IMR-90 (cell line): Measurements from ENCODE around the gene CASP14. TPM values are rescaled to one million over a fixed set of nuclear protein-coding genes. Genes with fewer than 3 reads are reported as not detected.

ENCODE experiments used
- ATAC-seq: fragments of 200-7000 bp; cut with Tn5 transposase; 2 replicates; pipeline ENCODE4 v1.9.1; 2020; ENCODE audit warnings: low read depth, mild to moderate bottlenecking, moderate library complexity
- BruUV-seq: library from RNA; stranded (reverse); fragments of 400-500 nt; replicated peaks from 2 replicates; lab custom pipeline; 2021; lab: Mats Ljungman, UMichigan
- CTCF ChIA-PET: fragments of 300-600 bp; formaldehyde crosslinking; extraction: SDS; loops from one replicate; lab custom pipeline; 2021; ENCODE audit warnings: antibody characterized with exemption; lab: Yijun Ruan, JAX
- POLR2A ChIA-PET: fragments of 300-600 bp; sonication (Branson Sonifier 250); formaldehyde crosslinking; loops from one replicate; lab custom pipeline; 2022; ENCODE audit warnings: antibody characterized with exemption; ENCODE audit not compliant: unreplicated experiment; lab: Charles Lee
- DNase-seq: peaks from one replicate; pipeline ENCODE4 v3.0.0; 2013
- H2AFZ ChIP-seq: replicated peaks from 2 replicates; pipeline ENCODE3; 2013; ENCODE audit warnings: low read length, mild to moderate bottlenecking; ENCODE audit not compliant: poor library complexity
- H2AK5ac ChIP-seq: 2 replicates; pipeline ENCODE4 v1.6.1; 2013; ENCODE audit warnings: low read depth, low read length, inconsistent platforms
- H2AK9ac ChIP-seq: replicated peaks from 2 replicates; pipeline ENCODE3; 2013; ENCODE audit warnings: mild to moderate bottlenecking, low read depth, low read length, moderate library complexity; ENCODE audit not compliant: poor library complexity
- H2BK120ac ChIP-seq: 2 replicates; pipeline ENCODE4 v1.6.1; 2013; ENCODE audit warnings: low read depth, low read length, inconsistent platforms
- H2BK15ac ChIP-seq: 3 replicates; pipeline ENCODE4 v1.6.1; 2013; ENCODE audit warnings: low read depth, low read length, inconsistent platforms
- H2BK20ac ChIP-seq: 2 replicates; pipeline ENCODE4 v1.6.1; 2013; ENCODE audit warnings: low read depth, mild to moderate bottlenecking, inconsistent platforms, low read length, moderate library complexity
- H2BK5ac ChIP-seq: 2 replicates; pipeline ENCODE4 v1.6.1; 2013; ENCODE audit warnings: mild to moderate bottlenecking, low read depth, low read length, inconsistent platforms; ENCODE audit not compliant: poor library complexity, severe bottlenecking
- H3K14ac ChIP-seq: replicated peaks from 2 replicates; pipeline ENCODE4 v1.6.1; 2013; ENCODE audit warnings: low read depth, low read length, inconsistent platforms
- H3K18ac ChIP-seq: 2 replicates; pipeline ENCODE4 v1.6.1; 2013; ENCODE audit warnings: low read depth, low read length, control low read depth
- H3K23ac ChIP-seq: 2 replicates; pipeline ENCODE4 v1.6.1; 2013; ENCODE audit warnings: low read depth, low read length, inconsistent platforms
- H3K27ac ChIP-seq: 2 replicates; pipeline ENCODE4 v1.5.1; 2013; ENCODE audit warnings: mild to moderate bottlenecking, control low read depth, low read length; ENCODE audit not compliant: insufficient read depth
- H3K27me3 ChIP-seq: 2 replicates; pipeline ENCODE4 v1.6.1; 2013; ENCODE audit warnings: low read length; ENCODE audit not compliant: control insufficient read depth, insufficient read depth
- H3K36me3 ChIP-seq: 2 replicates; pipeline ENCODE4 v1.6.1; 2013; ENCODE audit warnings: low read length, mixed read lengths; ENCODE audit not compliant: control insufficient read depth, insufficient read depth
- H3K4ac ChIP-seq: 2 replicates; pipeline ENCODE4 v1.6.1; 2013; ENCODE audit warnings: low read depth, low read length, inconsistent platforms
- H3K4me1 ChIP-seq: 2 replicates; pipeline ENCODE4 v1.6.1; 2013; ENCODE audit warnings: low read length, mixed read lengths; ENCODE audit not compliant: control insufficient read depth, insufficient read depth
- H3K4me2 ChIP-seq: 2 replicates; pipeline ENCODE4 v1.6.1; 2013; ENCODE audit warnings: low read depth, mild to moderate bottlenecking, control low read depth, low read length, moderate library complexity
- H3K4me3 ChIP-seq: 2 replicates; pipeline ENCODE4 v1.5.1; 2013; ENCODE audit warnings: low read depth, mild to moderate bottlenecking, control low read depth, low read length, moderate library complexity; ENCODE audit not compliant: insufficient read depth
- H3K56ac ChIP-seq: 2 replicates; pipeline ENCODE4 v1.6.1; 2013; ENCODE audit warnings: low read length, inconsistent platforms; ENCODE audit not compliant: insufficient read depth; ENCODE audit errors: extremely low read depth
- H3K79me1 ChIP-seq, 2 experiments: 2 replicates each; pipeline ENCODE4 v1.6.1; 2013; ENCODE audit warnings: low read length in 2 of 2, inconsistent platforms in 1 of 2, low read depth in 1 of 2
- H3K9ac ChIP-seq: 2 replicates; pipeline ENCODE4 v1.6.1; 2013; ENCODE audit warnings: low read depth, low read length, control low read depth
- H3K9me1 ChIP-seq: 2 replicates; pipeline ENCODE4 v1.6.1; 2013; ENCODE audit warnings: low read length, inconsistent platforms; ENCODE audit not compliant: insufficient read depth
- H3K9me3 ChIP-seq: 2 replicates; pipeline ENCODE4 v1.6.1; 2013; ENCODE audit warnings: low read length; ENCODE audit not compliant: control insufficient read depth, insufficient read depth
- H4K20me1 ChIP-seq: 2 replicates; pipeline ENCODE4 v1.6.1; 2013; ENCODE audit warnings: low read length, inconsistent platforms; ENCODE audit not compliant: insufficient read depth
- H4K5ac ChIP-seq: 2 replicates; pipeline ENCODE4 v1.6.1; 2013; ENCODE audit warnings: mild to moderate bottlenecking, low read depth, low read length, control low read depth
- H4K8ac ChIP-seq, 2 experiments: 2 replicates each; pipeline ENCODE4 v1.6.1; 2013; ENCODE audit warnings: low read depth in 2 of 2, low read length in 2 of 2, control low read depth in 1 of 2, inconsistent platforms in 1 of 2
- H4K91ac ChIP-seq: 2 replicates; pipeline ENCODE4 v1.6.1; 2013; ENCODE audit warnings: low read depth, low read length, inconsistent platforms; ENCODE audit not compliant: insufficient read depth
- BHLHE40 ChIP-seq: fragments of 150-350 bp; IDR thresholded peaks from 2 replicates; pipeline ENCODE4 v1.6.1; 2016; ENCODE audit warnings: mild to moderate bottlenecking, low read depth, low read length
- CEBPB ChIP-seq: IDR thresholded peaks from 2 replicates; pipeline ENCODE4 v1.6.1; 2012; ENCODE audit warnings: low read depth, low read length, improper control_type of control experiment
- FOS ChIP-seq: fragments of 150-350 bp; IDR thresholded peaks from 2 replicates; pipeline ENCODE4 v1.6.1; 2016; ENCODE audit warnings: low read depth, low read length
- MAFK ChIP-seq: IDR thresholded peaks from 2 replicates; pipeline ENCODE4 v1.6.1; 2012; ENCODE audit warnings: low read depth, low read length, improper control_type of control experiment
- NFE2L2 ChIP-seq: fragments of 150-350 bp; IDR thresholded peaks from 2 replicates; pipeline ENCODE4 v1.6.1; 2016; ENCODE audit warnings: low read depth, mild to moderate bottlenecking, low read length
- POLR2A ChIP-seq: IDR thresholded peaks from 2 replicates; pipeline ENCODE4 v1.6.1; 2012; ENCODE audit warnings: mild to moderate bottlenecking, low read depth, low read length
- RAD21 ChIP-seq: IDR thresholded peaks from 2 replicates; pipeline ENCODE4 v1.6.1; 2012; ENCODE audit warnings: low read length, improper control_type of control experiment
- SMC3 ChIP-seq: fragments of 150-350 bp; IDR thresholded peaks from 2 replicates; pipeline ENCODE4 v1.6.1; 2016; ENCODE audit warnings: low read depth, mild to moderate bottlenecking, antibody characterized with exemption, low read length, moderate library complexity
- WGBS, 2 experiments: methylation state at CpG; one replicate each; pipeline versions ENCODE4 v1.1.5 to v1.1.7; 2013; ENCODE audit warnings: missing lambda C conversion rate in 2 of 2; ENCODE audit not compliant: insufficient read length in 1 of 2; ENCODE audit errors: extremely low coverage in 2 of 2; 5-methylcytosine and 5-hydroxymethylcytosine counted together
- dilution Hi-C: fragments of 300-500 bp; cut with HindIII; formaldehyde crosslinking; loops from one replicate; pipeline ENCODE4 v1.14.3; 2018; ENCODE audit warnings: low sequenced_read_pairs; ENCODE audit not compliant: unreplicated experiment
- in situ Hi-C: fragments of 300-500 bp; cut with MboI; formaldehyde crosslinking; loops from 3 replicates; pipeline ENCODE4 v1.14.3; 2019; ENCODE audit warnings: low sequenced_read_pairs, inconsistent platforms, mixed read lengths
- intact Hi-C: fragments of 100-400 bp; cut with micrococcal nuclease; formaldehyde crosslinking; loops from 2 replicates; pipeline ENCODE4 v1.10.0; 2022
- polyA plus RNA-seq, 3 experiments: library from polyadenylated mRNA; depleted of rRNA; stranded (reverse); fragments of >200 nt; gene quantifications; 2 replicates each; pipeline ENCODE4 v1.2.3, GENCODE V29; 2012; ENCODE audit warnings: low replicate concordance in 1 of 3
- total RNA-seq: library from RNA; depleted of rRNA; stranded (reverse); fragments of >200 nt; gene quantifications from 2 replicates; pipeline ENCODE4 v1.2.3, GENCODE V29; 2012
- TF ChIP-seq, protein P1 (sequence below): fragments of 150-350 bp; IDR thresholded peaks from 2 replicates; pipeline ENCODE4 v1.6.1; 2016; ENCODE audit warnings: low read depth, mild to moderate bottlenecking, low read length, moderate library complexity, borderline replicate concordance
- TF ChIP-seq, protein P2 (sequence below): conservative IDR thresholded peaks from 2 replicates; pipeline ENCODE4 v1.5.1; 2012; ENCODE audit warnings: mild to moderate bottlenecking, low read depth, low read length, improper control_type of control experiment
- TF ChIP-seq, protein P3 (sequence below): fragments of 150-350 bp; IDR thresholded peaks from 2 replicates; pipeline ENCODE4 v1.6.1; 2017; ENCODE audit warnings: mild to moderate bottlenecking, antibody characterized with exemption, low read length, low read depth

The CASP14 gene
- total and polyA plus RNA-seq, 2 of the 4 experiments (the other 2 are of a cell fraction): not detected

DNA sequence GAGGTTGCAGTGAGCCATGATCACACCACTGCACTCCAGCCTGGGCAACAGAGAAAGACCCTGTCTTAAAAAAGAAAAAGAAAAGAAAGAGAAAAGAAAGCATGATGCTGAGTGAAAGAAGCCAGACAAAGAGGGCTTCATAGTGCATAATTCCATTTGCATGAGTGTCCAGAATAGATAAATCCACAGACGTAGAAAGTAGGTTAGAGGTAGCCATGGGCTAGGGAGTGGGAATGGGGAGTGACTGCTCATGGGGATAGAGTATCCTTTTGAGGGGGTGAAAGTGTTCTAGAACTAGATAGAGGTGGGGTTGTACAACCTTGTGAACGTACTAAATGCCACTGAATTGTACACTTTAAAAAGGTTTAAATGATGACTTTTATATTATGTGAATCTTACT, 25.1 kb downstream of the CASP14 start:
- CTCF ChIA-PET: no interaction called here
- no peak overlapping the region for H2BK20ac ChIP-seq

More for the DNA sequence above, 25.1 kb downstream of the CASP14 start:
- H2AK9ac ChIP-seq: no peak overlapping the region
- no peak overlapping the region for H2BK120ac ChIP-seq
- no peak overlapping the region for H3K4me2 ChIP-seq
- H2BK15ac ChIP-seq: no peak overlapping the region
- H3K4me1 ChIP-seq: no peaks in the 10 kb centered on the region
- H3K36me3 ChIP-seq: no peaks in the 10 kb centered on the region
- intact Hi-C loops (no loop called here), dilution Hi-C loops (no loop called here), in situ Hi-C loops (no loop called here)
- H3K23ac ChIP-seq: no peak overlapping the region
- no peaks in the 10 kb centered on the region for H4K20me1 ChIP-seq
- ATAC-seq (no peak), DNase-seq (no peak)
- no TSS peak for BruUV-seq
- H2BK5ac ChIP-seq: no peak overlapping the region
- H3K27ac ChIP-seq: no peak overlapping the region
- no peak overlapping the region for H3K9ac ChIP-seq
- H4K5ac ChIP-seq: no peak overlapping the region
- no peak overlapping the region for H2AFZ ChIP-seq
- H4K8ac ChIP-seq: no peak overlapping the region
- TF ChIP-seq, protein P1, sequence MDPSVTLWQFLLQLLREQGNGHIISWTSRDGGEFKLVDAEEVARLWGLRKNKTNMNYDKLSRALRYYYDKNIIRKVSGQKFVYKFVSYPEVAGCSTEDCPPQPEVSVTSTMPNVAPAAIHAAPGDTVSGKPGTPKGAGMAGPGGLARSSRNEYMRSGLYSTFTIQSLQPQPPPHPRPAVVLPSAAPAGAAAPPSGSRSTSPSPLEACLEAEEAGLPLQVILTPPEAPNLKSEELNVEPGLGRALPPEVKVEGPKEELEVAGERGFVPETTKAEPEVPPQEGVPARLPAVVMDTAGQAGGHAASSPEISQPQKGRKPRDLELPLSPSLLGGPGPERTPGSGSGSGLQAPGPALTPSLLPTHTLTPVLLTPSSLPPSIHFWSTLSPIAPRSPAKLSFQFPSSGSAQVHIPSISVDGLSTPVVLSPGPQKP: no peak
- TF ChIP-seq RAD21 (no peak), FOS (no peak), MAFK (no peak), BHLHE40 (no peak), NFE2L2 (no peak), SMC3 (no peak), CEBPB (no peak), POLR2A (no peak)
- TF ChIP-seq, protein P2, sequence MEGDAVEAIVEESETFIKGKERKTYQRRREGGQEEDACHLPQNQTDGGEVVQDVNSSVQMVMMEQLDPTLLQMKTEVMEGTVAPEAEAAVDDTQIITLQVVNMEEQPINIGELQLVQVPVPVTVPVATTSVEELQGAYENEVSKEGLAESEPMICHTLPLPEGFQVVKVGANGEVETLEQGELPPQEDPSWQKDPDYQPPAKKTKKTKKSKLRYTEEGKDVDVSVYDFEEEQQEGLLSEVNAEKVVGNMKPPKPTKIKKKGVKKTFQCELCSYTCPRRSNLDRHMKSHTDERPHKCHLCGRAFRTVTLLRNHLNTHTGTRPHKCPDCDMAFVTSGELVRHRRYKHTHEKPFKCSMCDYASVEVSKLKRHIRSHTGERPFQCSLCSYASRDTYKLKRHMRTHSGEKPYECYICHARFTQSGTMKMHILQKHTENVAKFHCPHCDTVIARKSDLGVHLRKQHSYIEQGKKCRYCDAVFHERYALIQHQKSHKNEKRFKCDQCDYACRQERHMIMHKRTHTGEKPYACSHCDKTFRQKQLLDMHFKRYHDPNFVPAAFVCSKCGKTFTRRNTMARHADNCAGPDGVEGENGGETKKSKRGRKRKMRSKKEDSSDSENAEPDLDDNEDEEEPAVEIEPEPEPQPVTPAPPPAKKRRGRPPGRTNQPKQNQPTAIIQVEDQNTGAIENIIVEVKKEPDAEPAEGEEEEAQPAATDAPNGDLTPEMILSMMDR: no peak
- TF ChIP-seq, protein P3, sequence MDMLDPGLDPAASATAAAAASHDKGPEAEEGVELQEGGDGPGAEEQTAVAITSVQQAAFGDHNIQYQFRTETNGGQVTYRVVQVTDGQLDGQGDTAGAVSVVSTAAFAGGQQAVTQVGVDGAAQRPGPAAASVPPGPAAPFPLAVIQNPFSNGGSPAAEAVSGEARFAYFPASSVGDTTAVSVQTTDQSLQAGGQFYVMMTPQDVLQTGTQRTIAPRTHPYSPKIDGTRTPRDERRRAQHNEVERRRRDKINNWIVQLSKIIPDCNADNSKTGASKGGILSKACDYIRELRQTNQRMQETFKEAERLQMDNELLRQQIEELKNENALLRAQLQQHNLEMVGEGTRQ: no peak
- no peak overlapping the region for H3K18ac ChIP-seq
- H2AK5ac ChIP-seq: no peak overlapping the region
- H3K9me1 ChIP-seq: no peaks in the 10 kb centered on the region
- no peak overlapping the region for H3K4me3 ChIP-seq
- no peak overlapping the region for H3K4ac ChIP-seq
- WGBS, 2 experiments: no CpG with 5 or more reads among the region's 2 CpGs
- no peaks in the 10 kb centered on the region for H3K9me3 ChIP-seq
- no peaks in the 10 kb centered on the region for H3K27me3 ChIP-seq
- H4K91ac ChIP-seq: no peak overlapping the region
- POLR2A ChIA-PET: no interaction called here
- no peak overlapping the region for H3K56ac ChIP-seq
- no peak overlapping the region for H3K14ac ChIP-seq
- H3K79me1 ChIP-seq: no peaks in the 10 kb centered on the region
